Glutamatergic neuron (in vitro differentiated cells): ENCODE results near the gene SMG9. TPM values are rescaled to one million over a fixed set of nuclear protein-coding genes. Genes with fewer than 3 reads are reported as not detected.

ENCODE experiments used
- DNase-seq: peaks from one replicate; pipeline ENCODE4 v3.0.0; 2022
- H3K27ac Mint-ChIP-seq: one replicate; pipeline ENCODE4 v1.8.0; 2020; ENCODE audit warnings: mild to moderate bottlenecking, mixed read lengths, inconsistent platforms; ENCODE audit not compliant: unreplicated experiment
- H3K27me3 Mint-ChIP-seq: one replicate; pipeline ENCODE4 v1.8.0; 2020; ENCODE audit warnings: mild to moderate bottlenecking, moderate library complexity, mixed read lengths, inconsistent platforms; ENCODE audit not compliant: unreplicated experiment
- H3K36me3 Mint-ChIP-seq: one replicate; pipeline ENCODE4 v1.8.0; 2020; ENCODE audit warnings: mild to moderate bottlenecking, mixed read lengths, inconsistent platforms; ENCODE audit not compliant: unreplicated experiment
- H3K4me1 Mint-ChIP-seq: one replicate; pipeline ENCODE4 v1.8.0; 2020; ENCODE audit warnings: mild to moderate bottlenecking, low read depth, mixed read lengths, inconsistent platforms; ENCODE audit not compliant: unreplicated experiment
- H3K4me3 Mint-ChIP-seq: one replicate; pipeline ENCODE4 v1.8.0; 2020; ENCODE audit warnings: mild to moderate bottlenecking, mixed read lengths, inconsistent platforms; ENCODE audit not compliant: unreplicated experiment
- H3K9me3 Mint-ChIP-seq: one replicate; pipeline ENCODE4 v1.8.0; 2020; ENCODE audit warnings: mild to moderate bottlenecking, moderate library complexity, mixed read lengths, inconsistent platforms; ENCODE audit not compliant: unreplicated experiment
- total RNA-seq: library from RNA; stranded (reverse); fragmentation: NEBNext Ultra II Directional; extraction: Animal tissue kit (Norgen Biotek cat#: 25700); gene quantifications from one replicate; pipeline ENCODE4 v1.2.1, GENCODE V29; 2021; ENCODE audit not compliant: unreplicated experiment
- TF ChIP-seq, protein P1 (sequence below): fragments of 200-600 bp; sonication (generic); IDR thresholded peaks from one replicate; pipeline ENCODE4 v1.5.0; 2021; ENCODE audit not compliant: partially characterized antibody, unreplicated experiment

The SMG9 gene
- total RNA-seq, 1 donor from 2014 or later: 34.1 TPM

DNA sequence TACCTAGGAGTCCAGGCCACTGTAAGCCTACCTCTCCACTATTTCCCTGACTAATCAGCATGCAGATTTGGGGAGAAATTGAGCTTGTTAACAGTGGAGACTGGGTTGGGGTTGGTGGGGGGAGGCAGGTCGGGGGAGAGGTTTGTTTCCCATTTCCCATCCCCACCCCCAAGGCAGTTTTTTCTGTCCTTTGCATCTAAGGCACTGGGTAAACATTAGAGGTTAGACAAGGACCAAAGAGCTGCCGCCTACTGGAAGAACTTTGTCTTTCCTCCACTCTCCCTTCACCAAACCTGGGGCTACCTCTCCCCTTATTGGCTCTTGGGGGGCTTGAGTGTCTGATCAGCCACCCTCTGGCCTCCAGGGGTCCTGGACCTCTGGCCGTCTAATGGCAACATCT is 25.1 kb upstream of the SMG9 start:
- DNase-seq: no peak
- Mint-ChIP-seq H3K36me3 (no peaks in the 10 kb centered on the region), H3K4me3 (no peak overlapping the region), H3K27ac (no peak overlapping the region), H3K9me3 (peaks cover 13% of the 10 kb centered on the region), H3K4me1 (peaks cover 7% of the 10 kb centered on the region), H3K27me3 (peaks cover 11% of the 10 kb centered on the region)
- TF ChIP-seq, protein P1, sequence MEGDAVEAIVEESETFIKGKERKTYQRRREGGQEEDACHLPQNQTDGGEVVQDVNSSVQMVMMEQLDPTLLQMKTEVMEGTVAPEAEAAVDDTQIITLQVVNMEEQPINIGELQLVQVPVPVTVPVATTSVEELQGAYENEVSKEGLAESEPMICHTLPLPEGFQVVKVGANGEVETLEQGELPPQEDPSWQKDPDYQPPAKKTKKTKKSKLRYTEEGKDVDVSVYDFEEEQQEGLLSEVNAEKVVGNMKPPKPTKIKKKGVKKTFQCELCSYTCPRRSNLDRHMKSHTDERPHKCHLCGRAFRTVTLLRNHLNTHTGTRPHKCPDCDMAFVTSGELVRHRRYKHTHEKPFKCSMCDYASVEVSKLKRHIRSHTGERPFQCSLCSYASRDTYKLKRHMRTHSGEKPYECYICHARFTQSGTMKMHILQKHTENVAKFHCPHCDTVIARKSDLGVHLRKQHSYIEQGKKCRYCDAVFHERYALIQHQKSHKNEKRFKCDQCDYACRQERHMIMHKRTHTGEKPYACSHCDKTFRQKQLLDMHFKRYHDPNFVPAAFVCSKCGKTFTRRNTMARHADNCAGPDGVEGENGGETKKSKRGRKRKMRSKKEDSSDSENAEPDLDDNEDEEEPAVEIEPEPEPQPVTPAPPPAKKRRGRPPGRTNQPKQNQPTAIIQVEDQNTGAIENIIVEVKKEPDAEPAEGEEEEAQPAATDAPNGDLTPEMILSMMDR: no peak

- peaks cover 12% of the 10 kb centered on the region for H3K27me3 Mint-ChIP-seq
- H3K36me3 Mint-ChIP-seq: no peaks in the 10 kb centered on the region
- peaks cover 13% of the 10 kb centered on the region for H3K9me3 Mint-ChIP-seq
- no peak for DNase-seq
- H3K4me3 Mint-ChIP-seq: no peak overlapping the region
- H3K27ac Mint-ChIP-seq: no peak overlapping the region
- TF ChIP-seq, protein P1: no peak
- peaks cover 7% of the 10 kb centered on the region for H3K4me1 Mint-ChIP-seq
These were observed 24.5 kb upstream of the SMG9 start for GRCh38 chr19:43779147-43779819.

- Mint-ChIP-seq H3K27ac (no peak overlapping the region), H3K4me3 (no peak overlapping the region), H3K9me3 (peaks cover 13% of the 10 kb centered on the region), H3K27me3 (peaks cover 12% of the 10 kb centered on the region), H3K36me3 (no peaks in the 10 kb centered on the region), H3K4me1 (peaks cover 7% of the 10 kb centered on the region)
- no peak for DNase-seq
- TF ChIP-seq, protein P1: no peak
These were observed 23.9 kb upstream of the SMG9 start for GRCh38 chr19:43778651-43779050.

GRCh38 chr19:43777163-43777695 is 22.5 kb upstream of the SMG9 start:
- no peak overlapping the region for H3K27ac Mint-ChIP-seq
- TF ChIP-seq, protein P1: no peak
- H3K4me3 Mint-ChIP-seq: no peak overlapping the region
- H3K4me1 Mint-ChIP-seq: peaks cover 6% of the 10 kb centered on the region
- DNase-seq: no peak
- H3K27me3 Mint-ChIP-seq: peaks cover 11% of the 10 kb centered on the region
- no peaks in the 10 kb centered on the region for H3K36me3 Mint-ChIP-seq
- peaks cover 8% of the 10 kb centered on the region for H3K9me3 Mint-ChIP-seq

DNA sequence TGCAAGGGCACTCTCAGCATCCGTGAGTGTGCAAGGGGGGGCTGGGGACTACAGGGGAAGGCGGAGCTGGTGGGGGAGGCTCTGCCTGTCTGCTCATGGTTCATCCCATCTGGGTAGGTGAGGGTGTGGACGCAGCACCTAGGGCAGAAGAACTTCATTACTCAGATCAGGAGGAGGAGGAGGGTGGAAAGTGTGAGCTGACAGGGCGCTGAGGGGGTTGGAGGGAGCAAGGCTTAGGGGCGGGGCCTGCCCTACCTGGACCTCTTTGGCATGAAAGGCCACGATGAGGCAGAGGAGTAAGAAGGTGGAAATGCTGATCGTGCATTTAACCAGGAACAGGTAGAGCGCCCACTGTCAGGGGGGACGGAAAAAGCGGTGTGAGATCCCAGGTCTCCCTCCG is 21.5 kb upstream of the SMG9 start:
- TF ChIP-seq, protein P1: no peak
- Mint-ChIP-seq H3K27me3 (peaks cover 8% of the 10 kb centered on the region), H3K4me1 (peaks cover 3% of the 10 kb centered on the region), H3K36me3 (no peaks in the 10 kb centered on the region), H3K9me3 (peaks cover 5% of the 10 kb centered on the region), H3K27ac (no peak overlapping the region), H3K4me3 (no peak overlapping the region)
- DNase-seq: no peak
